ENCODE results near the gene SFI1.
"Not testable (repeated sequence)": the region's sequence is repeated elsewhere in the genome, so short reads cannot be mapped to it uniquely, and the experiment has no call there.

- TF ChIP-seq, protein P1, sequence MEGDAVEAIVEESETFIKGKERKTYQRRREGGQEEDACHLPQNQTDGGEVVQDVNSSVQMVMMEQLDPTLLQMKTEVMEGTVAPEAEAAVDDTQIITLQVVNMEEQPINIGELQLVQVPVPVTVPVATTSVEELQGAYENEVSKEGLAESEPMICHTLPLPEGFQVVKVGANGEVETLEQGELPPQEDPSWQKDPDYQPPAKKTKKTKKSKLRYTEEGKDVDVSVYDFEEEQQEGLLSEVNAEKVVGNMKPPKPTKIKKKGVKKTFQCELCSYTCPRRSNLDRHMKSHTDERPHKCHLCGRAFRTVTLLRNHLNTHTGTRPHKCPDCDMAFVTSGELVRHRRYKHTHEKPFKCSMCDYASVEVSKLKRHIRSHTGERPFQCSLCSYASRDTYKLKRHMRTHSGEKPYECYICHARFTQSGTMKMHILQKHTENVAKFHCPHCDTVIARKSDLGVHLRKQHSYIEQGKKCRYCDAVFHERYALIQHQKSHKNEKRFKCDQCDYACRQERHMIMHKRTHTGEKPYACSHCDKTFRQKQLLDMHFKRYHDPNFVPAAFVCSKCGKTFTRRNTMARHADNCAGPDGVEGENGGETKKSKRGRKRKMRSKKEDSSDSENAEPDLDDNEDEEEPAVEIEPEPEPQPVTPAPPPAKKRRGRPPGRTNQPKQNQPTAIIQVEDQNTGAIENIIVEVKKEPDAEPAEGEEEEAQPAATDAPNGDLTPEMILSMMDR (IDR thresholded peaks at IDR 0.05) = not testable (repeated sequence)
- not testable (repeated sequence) for TF ChIP-seq POLR2A, EP300, POLR2AphosphoS5 (IDR thresholded peaks at IDR 0.05)
These were observed 62.2 kb downstream of the SFI1 start for GRCh38 chr22:31558546-31558945.
